GM19193 (cell line): ENCODE data around the gene ZBTB7B.
A peak's percentile ranks its signal among the peaks of the same experiment; 100 is the strongest.

Experiments used
- POLR2A ChIP-seq: IDR thresholded peaks from 4 replicates; pipeline ENCODE4 v1.6.1; 2011; ENCODE audit not compliant: insufficient read depth, insufficient read length; ENCODE audit errors: extremely low read depth

The ZBTB7B gene

DNA sequence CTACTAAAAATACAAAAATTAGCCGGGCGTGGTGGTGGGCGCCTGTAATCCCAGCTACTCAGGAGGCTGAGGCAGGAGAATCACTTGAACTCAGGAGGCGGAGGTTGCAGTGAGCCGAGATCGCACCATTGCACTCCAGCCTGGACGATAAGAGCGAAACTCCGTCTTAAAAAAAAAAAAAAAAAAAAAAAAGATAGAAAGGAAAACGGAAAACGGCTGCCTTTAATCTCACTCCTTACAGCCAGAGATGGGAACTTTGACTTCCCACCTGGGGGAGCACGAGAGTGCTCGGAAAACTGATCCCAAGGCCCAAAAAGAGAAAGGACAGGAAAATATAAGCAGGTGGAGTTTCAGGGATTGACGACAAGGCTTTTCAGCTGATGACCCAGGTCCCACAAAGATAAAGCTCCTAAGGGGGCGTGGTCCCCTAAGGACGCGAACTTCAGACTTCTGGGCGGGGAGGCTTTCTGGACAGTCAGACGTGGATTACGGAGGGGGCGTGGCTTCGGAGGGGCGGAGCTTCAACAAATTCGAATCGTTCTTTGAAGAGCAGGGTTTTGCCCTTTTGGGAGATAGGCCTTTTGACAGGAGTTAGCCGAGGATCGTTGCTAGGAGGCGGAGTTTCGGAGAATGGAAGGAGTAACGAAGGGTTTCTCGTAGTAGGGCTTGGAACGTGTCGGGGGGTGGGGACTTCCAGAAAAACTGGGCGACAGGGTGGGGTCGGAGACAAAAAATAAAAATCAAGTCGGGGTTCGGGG is 29.1 kb upstream of the ZBTB7B start:
- TF ChIP-seq POLR2A: peak; percentile 60

DNA sequence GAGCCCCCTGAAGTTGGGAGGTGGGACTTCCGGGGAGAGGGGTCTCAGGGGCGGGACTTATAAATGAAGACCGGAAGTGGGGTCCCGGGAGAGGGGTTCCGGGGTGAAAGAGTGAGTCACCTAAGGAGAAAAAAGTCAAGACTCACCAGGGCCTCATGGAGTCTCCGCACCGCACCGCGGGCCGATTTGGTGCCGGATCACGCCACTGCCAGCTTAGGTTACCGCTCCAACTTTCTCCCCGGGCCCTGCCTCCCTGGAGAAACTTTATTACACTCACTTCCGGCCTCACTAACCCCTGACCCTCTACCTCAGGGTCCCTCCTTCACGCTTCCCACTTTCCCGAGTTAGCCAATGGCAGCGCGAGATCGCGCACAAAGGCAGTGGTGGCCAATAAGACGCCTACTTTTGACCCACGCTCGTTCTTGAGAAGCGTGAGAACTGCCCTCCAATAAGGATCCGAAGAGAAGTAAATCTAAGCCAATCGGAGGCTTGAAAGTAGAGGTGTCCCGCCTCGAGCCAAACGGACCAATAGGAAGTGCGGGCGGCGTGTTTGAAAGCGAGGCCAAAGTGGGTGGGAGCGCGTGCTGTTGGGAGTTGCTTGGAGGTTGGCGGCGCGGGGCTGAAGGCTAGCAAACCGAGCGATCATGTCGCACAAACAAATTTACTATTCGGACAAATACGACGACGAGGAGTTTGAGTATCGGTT is 28.3 kb upstream of the ZBTB7B start, which contains the start of gene CKS1B:
Gene CKS1B, plus strand, starts transcription at position 580 of the 706 bp plus-strand sequence. Its CDS starts 65 bp downstream, at position 645.
- peak; percentile 80 for TF ChIP-seq POLR2A

GRCh38 chr1:154974808-154975408 is 27.7 kb upstream of the ZBTB7B start:
- no peak for TF ChIP-seq POLR2A

DNA sequence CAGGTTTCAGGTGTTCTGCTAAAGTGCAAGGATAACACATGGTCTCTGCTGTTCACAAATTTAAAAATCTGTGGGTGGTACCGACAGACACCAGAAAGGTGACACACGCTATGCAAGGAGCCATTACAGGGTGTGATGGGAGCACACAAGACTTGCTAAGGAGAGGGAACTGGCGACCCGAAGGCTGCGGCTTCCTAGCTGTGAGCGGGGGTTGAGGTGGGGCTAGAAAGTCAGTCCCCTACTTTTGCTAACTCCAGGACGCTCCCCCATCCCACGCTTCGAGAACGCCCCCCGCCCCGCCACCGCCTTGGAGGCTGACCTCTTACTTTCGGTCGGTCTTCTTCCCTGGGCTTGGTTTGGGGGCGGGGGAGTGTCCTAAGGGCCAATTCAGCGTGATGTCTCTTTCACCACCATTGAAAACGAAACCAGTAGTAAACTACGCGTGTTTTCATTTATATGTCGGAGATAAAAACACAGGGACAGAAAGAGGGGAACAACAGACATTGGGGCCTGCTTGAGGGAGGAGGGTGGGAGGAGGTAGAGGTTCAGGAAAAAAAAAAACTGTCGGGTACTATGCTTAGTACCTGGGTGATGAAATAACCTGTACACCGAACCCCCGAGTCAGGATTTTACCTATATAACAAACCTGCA is 27.1 kb upstream of the ZBTB7B start:
- peak; percentile 34 for TF ChIP-seq POLR2A

DNA sequence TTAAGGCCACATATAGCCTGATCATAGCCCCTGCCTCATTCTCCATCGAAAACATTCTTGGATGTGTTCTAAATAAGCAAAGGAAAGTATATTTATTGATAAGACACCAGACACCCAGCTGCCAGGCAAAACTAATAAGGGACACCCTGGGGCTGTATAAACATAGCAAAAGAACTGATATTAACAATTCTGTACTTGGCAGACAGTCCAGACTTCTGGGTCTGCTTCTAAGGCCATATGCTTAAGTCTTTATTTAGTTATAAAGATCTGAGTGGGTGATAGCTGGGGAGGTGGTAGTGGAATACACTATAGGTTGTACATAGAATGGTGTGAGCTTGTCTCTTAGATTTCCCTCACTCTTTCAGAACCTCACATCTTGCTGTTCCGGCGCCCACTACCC is 24.2 kb upstream of the ZBTB7B start:
- no peak for TF ChIP-seq POLR2A

DNA sequence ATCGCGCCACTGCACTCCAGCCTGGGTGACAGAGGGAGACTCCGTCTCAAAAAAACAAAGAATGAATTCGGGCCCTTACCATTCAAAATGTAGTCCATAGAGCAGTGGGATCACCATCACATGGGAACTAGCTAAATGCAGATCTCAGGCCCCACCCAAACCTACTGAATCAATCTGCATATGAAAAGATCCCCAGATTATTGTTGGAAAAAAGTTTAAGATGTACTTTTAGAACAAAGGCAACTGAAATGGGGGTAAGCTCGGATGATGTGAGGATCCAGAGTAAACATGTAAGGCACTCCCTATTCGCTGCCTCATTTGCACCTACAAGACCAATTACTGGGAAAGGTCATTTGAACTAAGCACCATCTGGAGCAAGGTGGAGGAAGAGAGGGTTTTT is 20.3 kb upstream of the ZBTB7B start:
- no peak for TF ChIP-seq POLR2A

DNA sequence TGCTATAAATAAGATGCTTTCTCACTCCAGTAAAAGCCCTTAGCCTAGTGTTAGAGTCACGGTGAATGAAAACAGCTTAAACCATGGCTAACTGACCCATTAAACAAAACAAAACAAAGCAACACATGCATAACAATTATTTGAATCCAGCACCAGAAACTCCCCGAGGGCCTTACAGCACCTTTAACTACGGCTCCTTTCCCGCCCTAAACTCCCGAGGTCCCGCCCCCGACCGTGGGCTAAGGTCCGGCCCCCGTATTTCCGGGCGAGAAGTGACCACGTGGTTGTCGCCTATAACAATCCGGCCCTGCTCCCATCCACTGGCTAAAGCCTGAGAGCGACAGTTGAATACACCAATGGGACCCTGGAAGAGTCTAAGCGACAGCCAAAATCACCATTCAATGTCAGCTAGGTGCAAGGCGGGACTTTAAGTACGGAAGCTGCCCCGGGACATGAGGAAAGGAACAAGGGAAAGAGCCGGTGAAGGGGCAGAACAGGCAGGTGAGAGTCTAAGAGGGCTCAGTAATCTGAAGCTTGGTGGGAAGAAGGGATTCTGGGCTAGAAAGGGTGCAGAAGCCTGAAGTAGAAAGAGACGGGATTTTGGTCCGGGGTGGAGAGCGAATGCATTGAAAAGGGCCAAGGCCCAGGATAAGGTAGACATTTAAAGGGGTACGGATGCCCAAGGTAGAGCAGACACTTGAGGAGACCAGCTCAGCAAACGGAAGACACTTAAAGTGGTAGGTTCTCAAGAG is 19.5 kb upstream of the ZBTB7B start, which contains the start of gene FLAD1:
Gene FLAD1, plus strand, starts transcription at position 448 of the 752 bp plus-strand sequence. CDS start 351 bp downstream, outside the sequence.
- TF ChIP-seq POLR2A: peak; percentile 70

DNA sequence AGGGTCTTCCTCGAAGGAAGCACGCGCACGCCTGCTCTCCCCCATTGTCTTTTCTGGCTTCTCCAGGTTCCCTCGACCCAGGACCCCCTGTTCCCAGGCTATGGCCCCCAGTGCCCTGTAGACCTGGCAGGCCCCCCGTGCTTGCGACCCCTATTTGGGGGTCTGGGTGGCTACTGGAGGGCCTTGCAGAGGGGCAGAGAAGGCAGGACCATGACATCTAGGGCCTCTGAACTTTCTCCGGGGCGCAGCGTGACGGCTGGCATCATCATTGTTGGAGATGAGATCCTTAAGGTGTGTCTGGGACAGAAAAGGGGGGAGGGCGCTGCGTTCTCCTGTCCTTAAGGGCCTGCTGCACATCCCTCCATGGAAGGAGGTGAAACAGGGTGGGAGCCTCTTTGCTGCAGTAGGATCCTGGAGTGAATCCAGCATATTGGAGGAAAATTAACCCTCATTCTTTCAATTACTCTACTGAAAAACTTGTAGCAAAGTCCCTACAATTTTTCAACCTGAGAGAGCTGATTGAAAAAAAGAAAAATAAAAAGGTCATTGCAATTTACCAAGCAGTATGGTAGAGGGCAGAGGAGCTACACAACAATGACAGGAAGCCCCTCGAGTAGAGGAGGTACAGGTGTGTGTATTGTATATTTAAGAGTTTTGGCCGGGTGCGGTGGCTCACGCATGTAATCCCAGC is 18.7 kb upstream of the ZBTB7B start:
- TF ChIP-seq POLR2A: no peak

- no peak for TF ChIP-seq POLR2A
Observed at GRCh38 chr1:154987326-154987725, 15.3 kb upstream of the ZBTB7B start.

DNA sequence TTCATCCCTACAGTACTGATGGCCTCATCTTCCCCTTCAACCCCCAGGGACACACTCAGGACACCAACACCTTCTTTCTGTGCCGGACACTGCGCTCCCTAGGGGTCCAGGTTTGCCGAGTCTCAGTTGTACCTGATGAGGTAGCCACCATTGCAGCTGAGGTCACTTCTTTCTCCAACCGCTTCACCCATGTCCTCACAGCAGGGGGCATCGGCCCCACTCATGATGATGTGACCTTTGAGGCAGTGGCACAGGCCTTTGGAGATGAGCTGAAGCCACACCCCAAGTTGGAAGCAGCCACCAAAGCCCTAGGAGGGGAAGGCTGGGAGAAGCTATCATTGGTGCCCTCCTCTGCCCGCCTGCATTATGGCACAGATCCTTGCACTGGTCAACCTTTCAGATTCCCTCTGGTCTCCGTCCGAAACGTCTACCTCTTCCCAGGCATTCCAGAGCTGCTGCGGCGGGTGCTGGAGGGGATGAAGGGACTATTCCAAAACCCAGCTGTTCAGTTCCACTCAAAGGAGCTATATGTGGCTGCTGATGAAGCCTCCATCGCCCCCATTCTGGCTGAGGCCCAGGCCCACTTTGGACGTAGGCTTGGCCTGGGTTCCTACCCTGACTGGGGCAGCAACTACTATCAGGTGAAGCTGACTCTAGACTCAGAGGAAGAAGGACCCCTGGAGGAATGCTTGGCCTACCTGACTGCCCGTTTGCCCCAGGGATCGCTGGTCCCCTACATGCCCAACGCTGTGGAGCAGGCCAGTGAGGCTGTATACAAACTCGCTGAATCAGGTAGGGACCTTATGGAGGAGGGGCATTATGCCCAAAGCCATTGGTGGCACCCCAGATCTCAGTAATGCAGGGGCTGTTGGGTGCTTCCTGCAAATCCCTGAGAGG is 14.3 kb upstream of the ZBTB7B start:
- no peak for TF ChIP-seq POLR2A

GRCh38 chr1:154989195-154989860 is 13.3 kb upstream of the ZBTB7B start:
- TF ChIP-seq POLR2A: peak; percentile 5

DNA sequence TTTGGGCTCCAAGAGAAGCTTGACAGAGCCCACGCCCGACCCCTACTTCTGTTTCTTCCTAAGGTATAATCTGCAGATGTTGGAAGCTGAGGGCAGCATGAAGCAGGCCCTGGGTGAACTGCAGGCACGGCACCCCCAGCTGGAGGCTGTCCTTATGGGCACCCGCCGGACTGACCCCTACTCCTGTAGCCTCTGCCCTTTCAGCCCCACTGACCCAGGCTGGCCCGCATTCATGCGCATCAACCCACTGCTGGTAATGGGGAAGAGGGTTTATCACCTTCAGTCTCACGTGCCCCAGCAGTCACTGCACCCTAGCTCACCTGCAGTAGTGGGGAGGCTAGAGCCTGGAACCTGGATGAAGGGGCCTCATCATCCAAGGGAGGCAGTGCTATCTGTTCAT is 12.3 kb upstream of the ZBTB7B start:
- no peak for TF ChIP-seq POLR2A
